K562 (cell line): ENCODE data around the gene JADE2. TPM values are rescaled to one million over a fixed set of nuclear protein-coding genes. Genes with fewer than 3 reads are reported as not detected.

ENCODE experiments used
- ARNT ChIP-seq, 2 experiments: fragments of 450-650 bp; IDR thresholded peaks; 2 replicates each; pipeline ENCODE4 v1.6.1; 2016; ENCODE audit warnings: mild to moderate bottlenecking in 1 of 2
- CCNT2 ChIP-seq: IDR thresholded peaks from 2 replicates; pipeline ENCODE4 v1.6.1; 2011; ENCODE audit warnings: borderline replicate concordance, low read depth, mild to moderate bottlenecking, moderate library complexity, mixed read lengths, low read length; ENCODE audit not compliant: insufficient read length; ENCODE audit errors: extremely low read depth
- CTCFL ChIP-seq: IDR thresholded peaks from 2 replicates; pipeline ENCODE4 v1.6.1; 2011; ENCODE audit warnings: borderline replicate concordance, low read depth, mild to moderate bottlenecking, moderate library complexity, low read length; ENCODE audit not compliant: insufficient read depth, poor library complexity, severe bottlenecking
- EP400 ChIP-seq: fragments of 450-650 bp; IDR thresholded peaks from 2 replicates; pipeline ENCODE4 v1.6.1; 2017; ENCODE audit warnings: antibody characterized with exemption, mild to moderate bottlenecking, moderate library complexity
- HINFP ChIP-seq: fragments of 450-650 bp; conservative IDR thresholded peaks from 2 replicates; pipeline ENCODE4 v1.6.1; 2016; ENCODE audit warnings: missing genetic modification characterization, low read depth, mild to moderate bottlenecking, control low read depth, missing compliant biosample characterization
- HIVEP1 ChIP-seq: fragments of 250-450 bp; sonication (Bioruptor Pico); IDR thresholded peaks from 2 replicates; pipeline ENCODE4 v1.4.0; 2020; ENCODE audit warnings: mild to moderate bottlenecking
- LEF1 ChIP-seq: fragments of 450-650 bp; IDR thresholded peaks from 2 replicates; pipeline ENCODE4 v1.6.1; 2016; ENCODE audit warnings: mild to moderate bottlenecking
- MNT ChIP-seq, 2 experiments: fragments of 450-650 bp; conservative IDR thresholded peaks; 2 replicates each; pipeline ENCODE4 v1.6.1; 2017; ENCODE audit warnings: mild to moderate bottlenecking in 2 of 2, moderate library complexity in 2 of 2
- MTA1 ChIP-seq: fragments of 450-650 bp; IDR thresholded peaks from 2 replicates; pipeline ENCODE4 v1.6.1; 2017; ENCODE audit warnings: borderline replicate concordance
- OTX1 ChIP-seq: fragments of 450-650 bp; formaldehyde crosslinking; IDR thresholded peaks from 2 replicates; pipeline ENCODE4 v1.4.0; 2022; ENCODE audit warnings: mild to moderate bottlenecking
- POLR2AphosphoS5 ChIP-seq: IDR thresholded peaks from 2 replicates; pipeline ENCODE4 v1.6.1; 2011; ENCODE audit warnings: mild to moderate bottlenecking, low read depth, low read length, moderate library complexity; ENCODE audit not compliant: control insufficient read depth, insufficient read depth
- RUNX1 ChIP-seq: sonication (generic); IDR thresholded peaks from 2 replicates; pipeline ENCODE4 v1.6.1; 2016; ENCODE audit warnings: antibody characterized with exemption, low read depth
- STAT5A ChIP-seq: IDR thresholded peaks from 2 replicates; pipeline ENCODE4 v1.6.1; 2012; ENCODE audit warnings: low read length, inconsistent platforms, borderline replicate concordance
- TRIM24 ChIP-seq, 2 experiments: fragments of 450-650 bp; IDR thresholded peaks; 2 replicates each; pipeline ENCODE4 v1.6.1; 2016
- XRCC3 ChIP-seq: fragments of 450-650 bp; IDR thresholded peaks from 2 replicates; pipeline ENCODE4 v1.6.1; 2017; ENCODE audit warnings: mild to moderate bottlenecking, moderate library complexity
- ZNF124 ChIP-seq: sonication (generic); formaldehyde crosslinking; IDR thresholded peaks from 2 replicates; pipeline ENCODE4 v1.8.1; 2022; ENCODE audit warnings: missing genetic modification reagents
- ZNF395 ChIP-seq: fragments of 200-800 bp; sonication (Bioruptor generic); IDR thresholded peaks from 2 replicates; pipeline ENCODE4 v1.6.1; 2017; ENCODE audit warnings: missing genetic modification characterization, missing compliant biosample characterization
- ZNF449 ChIP-seq: fragments of 250-450 bp; sonication (Bioruptor Pico); IDR thresholded peaks from 2 replicates; pipeline ENCODE4 v1.8.0; 2022; ENCODE audit warnings: moderate library complexity, mild to moderate bottlenecking, inconsistent platforms
- polyA plus RNA-seq, 8 experiments: library from polyadenylated mRNA; depleted of rRNA in 4 of 8; stranded (reverse) in 5 of 8; unstranded in 3 of 8; fragments of >200 nt; fragmentation: Nextera tagmentation in 2 of 8; fragmentation: Illumina TruSeq in 1 of 8; extraction: Ambion mirVana in 2 of 8; extraction: Trizol in 1 of 8; gene quantifications; 2 replicates each; pipeline versions ENCODE4 v1.2.1 to v1.2.3, GENCODE V29; 2011 to 2014; ENCODE audit warnings: inconsistent platforms in 1 of 8, missing spikeins in 1 of 8
- total RNA-seq, 7 experiments: library from RNA; depleted of rRNA in 6 of 7; stranded (reverse); fragments of >200 nt in 6 of 7; fragmentation: Illumina TruSeq in 2 of 7; extraction: Trizol in 2 of 7; gene quantifications; 2 replicates each; pipeline versions ENCODE4 v1.2.1 to v1.2.3, GENCODE V29; 2011 to 2021; ENCODE audit warnings: low replicate concordance in 1 of 7

JADE2 gene
- total and polyA plus RNA-seq, 9 of the 15 experiments (the other 6 are each of a cell fraction or from before 2014, with no cell fraction given) = 0.50 to 23.3 (median 9.1) TPM

GRCh38 chr5:134526483-134527155 is 1.1 kb downstream of the JADE2 start (continued):
- peak; percentile 87 for TF ChIP-seq ZNF395 (CRISPR knock-in tag)
- no peak for TF ChIP-seq LEF1
- no peak for TF ChIP-seq RUNX1
- peak; percentile 90 to 94 for TF ChIP-seq MNT (conservative IDR thresholded peaks at IDR 0.05)
- TF ChIP-seq EP400 = peak; percentile 85
- TF ChIP-seq POLR2AphosphoS5 = peak; percentile 51
- TF ChIP-seq XRCC3 = no peak
- TF ChIP-seq CTCFL = peak; percentile 66
- peak; percentile 50 for TF ChIP-seq CCNT2
- TF ChIP-seq HIVEP1 = no peak
- no peak for TF ChIP-seq ZNF449 (CRISPR knock-in tag)
- TF ChIP-seq ZNF124 (CRISPR knock-in tag) = no peak
- TF ChIP-seq ARNT (IDR thresholded peaks at IDR 0.05) = no peak
- no peak for TF ChIP-seq TRIM24 (IDR thresholded peaks at IDR 0.05)
- TF ChIP-seq OTX1 (CRISPR knock-in tag) = no peak
- no peak for TF ChIP-seq HINFP (tag)
- TF ChIP-seq MTA1 = no peak
- no peak for TF ChIP-seq STAT5A
